ENCODE results near the gene EMILIN1.

Gene EMILIN1

GRCh38 chr2:27049422-27050280 lies 28.8 kb upstream of the EMILIN1 start:
- no peak for TF ChIP-seq CTCF (conservative IDR thresholded peaks at IDR 0.05; ENCODE audit: low read length)
- no peak for DNase-seq (ENCODE audit: low read depth)
- peak overlapping the region; percentile 89 for H3K4me3 ChIP-seq (ENCODE audit: low read length)

GRCh38 chr2:27050281-27050995 lies 28.0 kb upstream of the EMILIN1 start:
- peak; percentile 40 for TF ChIP-seq CTCF (conservative IDR thresholded peaks at IDR 0.05; ENCODE audit: low read length)
- peak; percentile 97 for DNase-seq (ENCODE audit: low read depth)
- H3K4me3 ChIP-seq (ENCODE audit: low read length) = peak overlapping the region; percentile 89

GRCh38 chr2:27050996-27051901 lies 27.2 kb upstream of the EMILIN1 start, which contains the start of gene AGBL5:
Gene AGBL5, plus strand, starts transcription at chr2:27051668. Its CDS starts 1,291 bp downstream, at chr2:27052959.
- peak within 1 kb of the TSS; percentile 89 for H3K4me3 ChIP-seq (ENCODE audit: low read length)
- DNase-seq (ENCODE audit: low read depth) = peak; percentile 89
- no peak for TF ChIP-seq CTCF (conservative IDR thresholded peaks at IDR 0.05; ENCODE audit: low read length)

GRCh38 chr2:27051902-27052645 lies 26.3 kb upstream of the EMILIN1 start:
- TF ChIP-seq CTCF (conservative IDR thresholded peaks at IDR 0.05; ENCODE audit: low read length) = no peak
- DNase-seq (ENCODE audit: low read depth) = no peak
- H3K4me3 ChIP-seq (ENCODE audit: low read length) = peak overlapping the region; percentile 89

GRCh38 chr2:27053321-27053720 lies 25.1 kb upstream of the EMILIN1 start:
- DNase-seq (ENCODE audit: low read depth) = no peak
- H3K4me3 ChIP-seq (ENCODE audit: low read length) = no peak overlapping the region
- TF ChIP-seq CTCF (conservative IDR thresholded peaks at IDR 0.05; ENCODE audit: low read length) = no peak

GRCh38 chr2:27053776-27054175 lies 24.6 kb upstream of the EMILIN1 start:
- no peak overlapping the region for H3K4me3 ChIP-seq (ENCODE audit: low read length)
- no peak for DNase-seq (ENCODE audit: low read depth)

More at GRCh38 chr2:27053776-27054175, 24.6 kb upstream of the EMILIN1 start:
- TF ChIP-seq CTCF (conservative IDR thresholded peaks at IDR 0.05; ENCODE audit: low read length) = no peak
